Epidermal melanocyte (primary cell): ENCODE data around the gene CLCNKB.

ENCODE experiments used
- DNase-seq: peaks from one replicate; pipeline ENCODE4 v3.0.0; 2011; ENCODE audit warnings: low spot score; ENCODE audit not compliant: insufficient read length

Gene CLCNKB

DNA sequence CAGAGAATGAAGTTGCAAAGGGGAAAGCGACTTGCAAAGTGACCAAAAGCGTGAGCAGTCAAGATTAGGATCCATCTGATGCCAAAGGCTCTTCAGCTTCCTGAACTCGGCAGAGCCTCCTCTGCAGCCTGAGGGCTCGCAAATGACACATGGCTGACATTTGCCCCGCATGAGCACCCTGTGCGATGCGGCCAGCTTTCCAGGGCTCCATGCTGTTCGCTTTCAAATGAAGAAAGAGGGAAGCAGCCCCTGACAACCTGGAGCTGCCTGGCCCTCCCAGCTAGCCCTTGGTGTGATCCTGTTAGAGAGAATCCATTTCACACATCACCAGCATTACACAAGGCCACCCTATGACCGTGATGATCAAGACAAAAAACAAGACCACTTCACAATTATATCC lies 50.0 kb downstream of the CLCNKB start:
- peak; percentile 14 for DNase-seq

DNA sequence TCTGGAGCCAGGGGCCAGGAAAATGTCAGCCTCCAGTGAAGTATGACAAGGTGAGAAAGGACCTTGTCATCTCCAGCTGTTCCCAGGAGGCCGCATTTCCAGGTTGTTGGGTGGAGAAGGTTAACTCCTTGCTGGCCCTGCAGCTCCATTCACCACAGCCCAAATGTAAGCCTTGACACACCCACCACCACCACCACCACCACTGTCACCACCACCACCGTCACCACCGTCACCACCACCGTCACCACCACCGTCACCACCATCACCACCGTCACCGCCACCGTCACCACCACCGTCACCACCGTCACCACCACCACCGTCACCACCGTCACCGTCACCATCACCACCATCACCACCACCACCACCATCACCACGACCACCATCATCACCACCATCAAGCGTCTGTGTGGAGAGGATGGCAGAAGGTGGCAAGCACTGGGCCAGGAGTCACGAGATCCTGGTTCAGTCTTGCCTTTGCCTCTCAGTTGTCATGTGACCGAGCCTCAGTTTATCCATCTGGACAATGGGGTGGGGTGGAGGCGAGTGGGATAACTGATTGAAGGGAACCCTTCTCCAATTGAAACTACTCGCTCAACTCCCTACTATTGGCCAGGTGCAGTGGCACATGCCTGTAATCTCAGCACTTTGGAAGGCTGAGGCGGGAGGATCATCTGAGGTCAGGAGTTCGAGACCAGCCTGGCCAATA lies 51.0 kb downstream of the CLCNKB start:
- no peak for DNase-seq

DNA sequence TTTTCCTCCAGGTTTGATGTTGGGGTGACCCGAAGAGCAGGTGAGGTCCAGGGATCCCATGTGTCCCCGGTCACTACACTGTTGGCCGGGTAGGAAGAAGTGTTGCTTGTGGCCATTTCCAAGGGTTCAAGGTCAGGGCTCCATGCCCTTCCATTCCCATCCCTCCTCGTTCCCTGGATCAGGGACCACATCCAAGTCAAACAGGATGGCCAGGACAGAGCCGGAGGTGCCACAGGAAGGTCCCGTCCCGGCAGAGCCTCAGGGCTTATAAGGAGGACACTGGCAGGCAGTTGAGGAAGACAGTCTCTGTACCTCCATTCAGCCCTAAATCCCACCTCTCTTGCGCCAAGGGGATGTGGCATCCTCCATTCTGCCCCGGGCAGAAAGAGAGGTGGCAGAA lies 51.9 kb downstream of the CLCNKB start:
- DNase-seq, result peak; percentile 13

DNA sequence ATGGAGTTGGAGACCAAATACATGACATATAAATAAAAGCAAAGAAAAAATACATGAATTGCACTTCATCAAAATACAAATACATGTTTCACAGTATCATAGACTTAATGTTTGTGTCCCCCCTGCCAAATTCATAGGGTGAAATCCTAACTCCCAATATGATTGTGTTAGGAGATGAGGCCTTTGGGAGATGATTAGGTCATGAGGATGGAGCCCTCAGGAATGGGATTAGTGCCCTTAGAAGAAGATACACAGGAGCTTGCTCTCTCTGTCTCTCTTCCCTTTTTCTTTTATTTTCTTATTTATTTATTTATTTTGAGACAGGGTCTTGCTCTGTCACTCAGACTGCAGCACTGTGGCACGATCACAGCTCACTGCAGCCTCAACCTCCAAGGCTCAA lies 55.8 kb downstream of the CLCNKB start:
- no peak for DNase-seq

DNA sequence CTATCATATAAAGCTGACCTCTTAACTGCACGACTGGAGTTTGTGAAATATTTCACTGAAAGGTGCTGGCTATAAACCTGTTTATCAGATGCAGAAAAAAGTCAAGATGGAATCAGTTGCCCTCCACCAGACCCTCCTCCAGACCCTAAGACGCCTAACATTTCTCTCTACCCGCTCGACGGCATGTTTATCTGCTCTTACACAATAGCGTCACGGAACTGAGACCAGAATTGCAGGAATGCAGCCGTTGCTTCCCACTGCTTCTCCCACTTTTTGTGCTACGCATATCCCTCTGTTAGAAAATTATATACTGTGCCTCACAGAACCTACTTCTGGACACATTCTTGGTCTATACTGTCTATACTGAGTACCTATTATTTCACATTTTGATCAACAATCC lies 58.0 kb downstream of the CLCNKB start:
- DNase-seq, result peak; percentile 9
